Rectal smooth muscle tissue (tissue), 1 donor: Measurements from ENCODE around the gene DLST.

Experiments used
- H3K27ac ChIP-seq: one replicate; pipeline ENCODE4 v1.7.0; 2013; ENCODE audit warnings: low read depth, low read length, inconsistent platforms
- H3K27me3 ChIP-seq: one replicate; pipeline ENCODE4 v1.7.0; 2013; ENCODE audit warnings: low read length; ENCODE audit not compliant: control insufficient read depth, insufficient read depth
- H3K36me3 ChIP-seq: one replicate; pipeline ENCODE4 v1.7.0; 2013; ENCODE audit warnings: low read length; ENCODE audit not compliant: control insufficient read depth, insufficient read depth
- H3K4me1 ChIP-seq: one replicate; pipeline ENCODE4 v1.7.0; 2013; ENCODE audit warnings: low read length; ENCODE audit not compliant: control insufficient read depth, insufficient read depth
- H3K4me3 ChIP-seq: one replicate; pipeline ENCODE4 v1.7.0; 2013; ENCODE audit warnings: low read length
- H3K9ac ChIP-seq: one replicate; pipeline ENCODE4 v1.7.0; 2013; ENCODE audit warnings: low read length

Gene DLST

DNA sequence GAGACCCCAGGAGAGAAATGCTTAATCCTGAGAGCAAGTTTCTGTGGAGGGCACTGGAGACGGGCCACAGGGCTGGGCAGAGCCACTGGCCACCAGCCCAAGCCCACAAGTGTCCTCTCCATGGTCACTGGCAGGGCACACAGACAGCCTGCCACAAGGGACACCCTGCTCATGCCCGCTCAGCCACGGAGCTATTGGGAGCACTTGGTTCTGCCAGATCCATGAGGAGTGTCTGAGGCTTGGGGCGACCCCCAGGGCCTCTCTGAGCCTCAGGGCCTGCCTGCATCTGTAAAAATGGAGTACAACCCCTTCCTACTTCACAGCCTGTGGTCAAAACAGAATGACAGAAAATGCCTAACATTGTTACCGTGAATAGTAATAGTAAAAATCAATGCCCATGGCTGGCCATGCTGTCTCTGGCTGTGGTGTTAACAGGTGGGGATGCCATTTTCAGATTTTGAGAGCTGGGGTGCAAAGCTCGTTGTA is 70.5 kb downstream of the DLST start:
- Histone ChIP-seq H3K27me3 (peaks cover 2% of the 10 kb centered on the region), H3K36me3 (no peaks in the 10 kb centered on the region), H3K27ac (no peak overlapping the region), H3K9ac (no peak overlapping the region), H3K4me1 (peaks cover 3% of the 10 kb centered on the region), H3K4me3 (no peak overlapping the region)

DNA sequence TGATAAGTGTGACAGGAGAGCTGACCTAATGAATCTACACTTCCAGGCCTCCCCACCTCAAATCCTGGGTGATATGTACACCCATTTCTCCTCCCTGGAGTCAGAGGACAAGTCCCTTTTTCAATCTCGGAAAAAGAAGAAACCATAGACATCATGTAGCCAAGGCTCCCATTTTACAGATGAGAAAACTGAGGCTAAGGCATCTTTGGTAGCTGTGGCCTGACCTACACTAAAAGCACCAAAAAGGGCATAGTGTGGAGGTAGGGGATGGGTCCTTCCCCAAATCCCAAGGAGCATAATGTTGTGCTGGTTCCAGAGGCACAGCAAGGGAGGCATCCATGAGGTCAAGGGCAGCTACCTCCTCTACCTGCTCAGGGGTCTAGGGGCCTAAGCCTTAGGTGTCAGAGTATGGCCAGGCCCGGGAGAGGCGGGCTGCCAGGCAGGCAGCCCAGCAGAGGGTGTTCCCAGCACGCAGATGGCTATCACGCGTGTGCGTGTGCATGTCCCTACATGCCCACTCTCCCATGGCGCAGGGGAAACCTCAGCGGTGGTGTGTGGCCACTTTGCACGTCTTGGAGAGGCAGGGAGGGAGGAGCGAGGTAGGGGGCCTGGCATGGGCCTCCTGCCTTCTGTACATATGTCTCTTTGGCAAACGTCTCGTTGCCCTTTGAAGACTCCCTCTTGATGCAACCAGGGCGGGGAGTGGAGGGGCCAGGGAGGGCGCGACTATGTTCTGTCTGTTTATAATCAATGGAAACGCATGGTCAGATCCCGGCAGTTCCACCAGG is 71.2 kb downstream of the DLST start:
- Histone ChIP-seq H3K4me3 (no peak overlapping the region), H3K27ac (no peak overlapping the region), H3K27me3 (peaks cover 2% of the 10 kb centered on the region), H3K9ac (no peak overlapping the region), H3K4me1 (peaks cover 3% of the 10 kb centered on the region), H3K36me3 (no peaks in the 10 kb centered on the region)
